NCI-H82 (cell line): Measurements from ENCODE around the gene COL27A1.
A peak's percentile ranks its signal among the peaks of the same experiment; 100 is the strongest.
"Not testable (repeated sequence)": the region's sequence is repeated elsewhere in the genome, so short reads cannot be mapped to it uniquely, and the experiment has no call there.

Experiments
- DNase-seq: peaks from one replicate; lab custom pipeline; 2025; lab: John Stamatoyannopoulos, UW

COL27A1 gene

DNA sequence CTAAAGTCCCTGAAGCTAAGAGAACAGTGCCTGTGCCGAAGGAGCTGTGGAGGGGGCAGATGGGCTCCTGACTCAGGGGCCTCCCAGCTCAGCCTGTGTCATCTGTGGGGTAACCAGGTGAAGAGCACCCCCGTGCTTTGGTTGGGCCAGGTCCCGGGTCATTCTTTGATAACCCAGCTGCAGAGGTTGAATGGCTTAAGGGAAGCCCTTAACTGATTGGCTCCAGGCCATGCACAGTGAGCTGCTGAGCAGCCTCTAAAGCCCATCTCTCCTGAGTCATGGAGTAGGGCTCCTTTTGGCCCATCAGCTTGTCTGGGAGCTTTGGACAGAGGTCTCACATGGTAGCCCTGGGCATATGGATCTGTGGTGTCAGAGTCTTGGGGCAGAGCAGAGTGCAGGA, 28.7 kb downstream of the COL27A1 start:
- DNase-seq = no peak

DNA sequence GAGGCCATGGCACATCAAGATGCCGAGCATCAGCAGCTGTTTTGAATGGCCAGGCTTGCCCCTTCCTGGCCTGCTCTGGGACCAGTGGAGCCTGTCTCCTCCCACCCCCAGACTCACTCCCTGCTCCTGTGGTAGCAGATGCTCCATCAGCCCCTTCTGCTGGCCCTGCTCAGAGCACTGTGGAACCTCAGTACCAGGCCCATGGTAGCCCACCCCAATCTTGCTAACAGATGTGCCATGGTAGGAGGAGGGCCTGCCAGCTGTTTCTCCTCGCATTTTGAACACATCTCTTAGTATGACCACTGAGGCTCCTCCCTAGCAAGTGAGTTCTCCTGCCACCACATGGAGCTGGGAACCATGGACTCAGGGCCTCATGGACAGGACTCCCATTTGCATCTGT, 29.5 kb downstream of the COL27A1 start:
- DNase-seq = no peak

DNA sequence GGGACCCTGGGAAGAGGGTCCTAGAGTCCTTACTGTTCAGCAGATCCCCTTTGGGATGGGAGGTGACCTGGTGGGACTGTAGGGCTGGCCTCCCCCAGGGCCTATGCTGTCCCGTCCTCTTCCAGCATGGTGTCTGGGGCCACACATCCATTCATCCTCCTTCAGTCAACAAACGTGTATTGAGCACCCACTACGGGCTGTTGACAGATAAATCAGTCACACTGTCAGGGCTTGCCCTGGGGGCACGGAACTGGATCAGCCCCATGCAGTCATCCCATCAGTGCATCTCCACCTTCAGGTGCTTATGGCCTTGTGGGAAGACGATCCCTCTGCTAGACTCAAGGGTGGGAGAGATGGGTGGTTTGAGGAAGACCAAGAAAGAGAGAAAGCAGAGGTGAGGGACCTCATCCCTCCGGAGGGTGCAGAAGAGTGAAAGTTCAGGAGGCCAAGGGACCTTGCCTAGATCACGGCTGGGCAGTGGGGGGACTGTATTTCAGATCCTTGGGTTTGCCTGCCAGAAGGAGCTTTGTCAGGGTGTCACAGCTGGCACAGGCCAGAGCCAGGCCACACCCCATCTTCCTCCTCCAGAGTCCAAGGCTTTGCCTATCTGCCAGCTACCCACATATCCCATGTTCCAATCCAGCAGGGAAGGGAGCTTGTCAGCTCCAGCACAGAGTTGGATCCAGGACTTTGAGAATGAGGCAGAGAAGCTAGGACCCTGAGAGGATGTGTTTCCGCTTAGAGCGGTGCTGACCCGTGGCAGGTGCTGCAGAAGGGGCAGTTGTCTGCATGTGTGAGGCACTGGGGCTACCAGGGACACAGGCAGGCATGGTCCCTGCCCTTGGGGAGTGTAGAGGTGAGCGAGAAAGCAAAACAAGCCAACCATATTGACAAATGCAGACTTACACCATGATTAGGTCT, 30.5 kb downstream of the COL27A1 start:
- no peak for DNase-seq

DNA sequence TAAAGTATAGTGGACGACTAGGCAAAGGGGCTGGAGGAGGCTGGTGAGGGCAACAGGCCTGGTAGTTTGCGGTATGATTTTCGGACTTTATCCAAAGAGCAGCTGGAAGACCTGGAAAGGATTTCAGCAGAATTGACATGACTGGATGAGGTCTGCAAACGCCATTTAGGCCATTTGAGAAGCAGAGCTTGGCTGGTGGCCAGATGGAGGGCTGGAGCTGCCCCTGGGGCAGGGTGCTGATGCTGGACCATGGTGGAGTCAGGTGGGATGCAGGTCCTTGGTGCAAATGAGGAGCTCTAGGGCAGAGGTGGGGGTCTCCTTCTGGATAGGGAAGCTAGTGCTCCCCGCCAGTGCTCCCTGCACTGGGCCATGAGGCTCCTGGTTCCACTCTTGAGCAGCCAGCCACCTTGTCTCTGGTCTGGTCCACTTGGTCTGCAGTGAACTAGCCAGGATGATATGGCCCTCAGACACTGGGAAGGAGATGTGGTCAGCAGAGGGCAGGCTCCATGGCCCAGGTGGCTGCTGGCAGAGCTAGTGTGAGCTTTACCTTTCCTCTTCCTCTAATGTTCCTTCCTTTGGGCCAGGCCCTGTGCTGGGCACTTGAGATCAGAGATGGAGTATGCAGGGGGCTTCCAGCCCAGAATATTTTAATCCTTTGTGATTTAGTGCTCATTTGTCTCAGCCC, 31.4 kb downstream of the COL27A1 start:
- no peak for DNase-seq

DNA sequence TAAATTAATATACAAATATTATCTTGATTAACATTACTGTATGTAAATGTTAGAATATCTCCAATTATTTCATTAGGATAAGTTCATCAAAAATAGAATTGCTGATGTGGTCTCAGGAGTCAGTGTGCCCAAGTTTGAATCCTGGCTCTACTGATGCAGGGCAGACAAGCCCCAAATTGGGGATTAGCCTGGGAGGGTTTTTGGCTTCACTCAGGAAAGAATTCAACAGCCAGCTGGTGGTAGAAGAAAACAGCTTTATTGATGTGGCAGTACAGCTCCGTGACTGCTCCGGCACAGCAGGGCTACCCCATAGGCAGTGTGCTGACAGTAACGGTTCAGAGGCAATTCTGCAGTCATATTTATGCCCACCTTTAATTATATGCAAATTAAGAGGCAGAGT, 32.5 kb downstream of the COL27A1 start:
- DNase-seq = peak; percentile 38

DNA sequence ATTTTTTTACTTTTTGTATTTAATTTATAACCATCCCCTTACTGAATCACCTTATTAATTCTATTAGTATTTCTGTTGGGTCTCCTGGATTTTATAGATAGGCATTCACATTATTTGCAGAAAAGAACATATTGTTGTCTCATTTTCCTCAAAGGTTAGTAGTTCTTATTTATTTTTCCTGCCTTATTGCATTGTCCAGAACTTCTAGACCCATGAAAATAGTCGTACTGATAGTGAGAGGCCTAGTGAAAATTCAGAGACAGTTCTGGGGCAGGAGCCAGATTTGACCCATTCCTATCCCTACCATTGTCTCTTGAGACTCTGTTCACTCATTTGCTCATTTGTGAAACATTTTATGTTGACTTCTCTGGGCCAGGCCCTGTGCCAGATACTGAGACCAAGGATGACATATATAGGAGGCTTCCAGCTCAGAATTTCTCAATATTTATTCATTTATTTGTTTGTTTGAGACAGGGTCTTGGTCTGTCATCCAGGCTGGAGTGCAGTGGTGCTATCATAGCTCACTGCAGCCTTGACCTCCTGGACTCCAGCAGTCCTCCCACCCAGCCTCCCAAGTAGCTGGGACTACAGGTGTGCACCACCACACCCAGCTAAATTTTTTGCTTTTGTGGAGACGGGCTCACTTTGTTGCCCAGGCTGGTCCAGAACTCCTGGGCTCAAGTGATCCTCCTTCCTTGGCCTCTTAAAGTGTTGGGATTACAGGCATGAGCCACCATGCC, 34.7 kb downstream of the COL27A1 start:
- DNase-seq = no peak

DNA sequence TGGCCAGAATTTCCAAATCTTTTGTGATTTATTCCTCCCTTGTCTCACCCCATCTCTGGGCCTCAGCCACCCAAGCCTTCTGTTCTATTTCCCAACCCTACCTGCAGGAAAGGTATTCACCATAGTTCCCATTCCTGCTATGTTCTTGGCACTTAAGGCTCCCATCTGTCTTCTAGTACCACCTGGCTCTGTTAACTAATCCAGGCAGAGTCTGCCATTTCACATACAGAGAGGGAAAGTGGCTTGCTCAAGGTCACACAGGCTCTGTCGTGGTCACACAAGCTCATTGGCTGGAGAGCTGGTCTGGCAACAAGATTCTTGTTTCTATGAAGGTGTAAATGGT, 35.2 kb downstream of the COL27A1 start:
- DNase-seq = no peak

DNA sequence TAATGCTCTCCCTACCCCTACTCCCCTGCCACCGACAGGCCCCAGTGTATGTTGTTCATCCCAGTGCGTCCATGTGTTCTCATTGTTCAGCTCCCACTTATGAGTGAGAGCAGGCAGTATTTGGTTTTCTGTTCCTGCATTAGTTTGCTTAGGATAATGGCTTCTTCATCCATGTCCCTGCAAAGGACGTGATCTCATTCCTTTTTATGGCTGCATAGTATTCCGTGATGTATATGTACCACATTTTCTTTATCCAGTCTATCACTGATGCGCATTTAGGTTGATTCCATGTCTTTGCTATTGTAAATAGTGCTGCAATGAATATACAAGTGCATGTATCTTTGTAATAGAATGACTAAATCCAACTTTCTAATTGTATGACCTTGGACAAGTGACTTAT, 36.1 kb downstream of the COL27A1 start:
- DNase-seq = not testable (repeated sequence)

DNA sequence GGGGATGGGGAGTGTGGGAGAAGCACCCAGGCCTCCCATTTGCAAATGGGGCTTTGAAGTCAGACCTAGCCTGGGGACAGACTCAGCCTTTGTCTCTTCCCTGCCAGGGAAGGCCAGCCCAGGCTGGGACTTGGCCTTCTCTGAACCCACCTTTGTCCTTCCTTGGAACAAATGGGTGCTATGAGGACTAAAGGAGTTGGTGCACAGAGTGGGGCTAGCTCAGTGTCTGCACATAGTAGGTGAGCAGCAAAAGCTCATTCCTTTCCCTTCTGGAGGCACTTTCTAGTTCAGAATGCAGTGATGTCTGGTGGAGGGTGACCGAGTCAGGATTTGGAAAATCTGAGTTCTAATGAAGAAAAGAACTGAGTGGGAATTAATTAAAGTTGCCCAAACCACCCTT, 37.2 kb downstream of the COL27A1 start:
- no peak for DNase-seq

DNA sequence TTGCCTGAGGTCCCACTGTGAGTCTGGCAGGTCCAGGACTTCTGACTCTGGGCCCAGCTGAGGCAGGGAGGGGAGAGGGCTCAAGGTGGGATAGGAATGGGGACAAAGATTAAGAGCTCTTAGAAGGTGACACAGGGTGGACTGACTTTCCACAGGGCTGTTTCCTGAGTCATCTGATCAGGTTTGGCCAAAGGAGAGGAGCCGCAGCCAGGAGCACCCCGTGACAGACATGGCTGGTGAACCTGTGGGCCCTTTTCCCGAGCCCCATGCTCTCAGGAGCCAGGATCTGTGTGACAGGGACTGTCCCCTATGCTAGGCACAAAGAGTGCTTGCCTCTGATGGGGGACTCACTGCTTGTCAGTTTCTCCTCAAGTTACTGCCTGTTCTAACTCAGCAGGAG, 37.8 kb downstream of the COL27A1 start:
- DNase-seq = no peak

DNA sequence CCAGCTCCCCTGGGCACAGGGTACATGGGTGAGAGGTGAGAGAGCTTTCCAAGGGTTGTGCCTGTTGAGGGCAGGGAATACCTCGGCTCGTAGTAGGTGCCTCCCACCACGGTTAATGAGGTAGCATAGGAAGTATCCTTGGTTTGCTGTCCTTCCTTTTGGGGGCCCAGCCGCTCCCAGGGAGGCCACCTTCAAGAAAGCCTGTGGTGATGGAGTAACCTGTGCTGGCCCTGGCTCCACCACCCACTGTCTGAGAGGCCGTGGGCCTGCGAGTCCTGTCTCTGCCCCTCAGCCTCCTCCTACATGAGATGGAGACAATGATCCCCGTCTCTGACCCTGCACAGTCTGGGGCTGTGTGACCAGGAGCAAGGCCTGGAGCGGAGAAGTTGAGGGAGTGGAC, 40.8 kb downstream of the COL27A1 start:
- no peak for DNase-seq

DNA sequence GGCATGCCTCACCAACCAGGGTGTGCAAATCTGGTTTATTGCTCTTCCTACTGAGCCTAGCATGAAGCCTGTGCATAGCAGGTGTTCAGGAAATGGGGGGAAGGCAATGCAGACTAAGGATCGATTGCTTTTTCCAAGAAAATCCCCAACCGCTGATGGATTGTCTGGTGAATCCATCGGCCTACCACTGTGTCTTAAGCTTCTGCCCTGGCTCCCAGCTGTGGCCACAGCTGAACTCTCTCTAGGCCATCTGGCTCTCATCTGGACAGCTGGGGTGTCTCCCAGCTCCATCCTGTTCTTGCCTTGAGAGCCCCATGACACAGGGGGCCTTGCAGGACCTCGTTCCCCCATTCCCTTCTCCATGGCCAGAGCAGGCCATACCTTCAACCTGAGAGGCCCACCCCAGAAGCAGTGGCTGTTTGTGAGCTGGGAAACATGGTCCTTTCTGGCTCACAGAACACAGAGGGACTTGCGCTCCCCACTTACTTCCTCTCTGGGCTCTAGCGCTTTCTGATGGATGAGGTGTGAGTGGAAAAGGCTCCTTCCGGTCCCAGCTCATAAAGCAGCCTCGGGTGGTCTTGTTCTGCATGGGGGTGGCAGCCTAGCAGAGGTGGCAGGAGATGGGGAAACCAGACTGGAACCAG, 41.8 kb downstream of the COL27A1 start:
- DNase-seq = peak; percentile 89

DNA sequence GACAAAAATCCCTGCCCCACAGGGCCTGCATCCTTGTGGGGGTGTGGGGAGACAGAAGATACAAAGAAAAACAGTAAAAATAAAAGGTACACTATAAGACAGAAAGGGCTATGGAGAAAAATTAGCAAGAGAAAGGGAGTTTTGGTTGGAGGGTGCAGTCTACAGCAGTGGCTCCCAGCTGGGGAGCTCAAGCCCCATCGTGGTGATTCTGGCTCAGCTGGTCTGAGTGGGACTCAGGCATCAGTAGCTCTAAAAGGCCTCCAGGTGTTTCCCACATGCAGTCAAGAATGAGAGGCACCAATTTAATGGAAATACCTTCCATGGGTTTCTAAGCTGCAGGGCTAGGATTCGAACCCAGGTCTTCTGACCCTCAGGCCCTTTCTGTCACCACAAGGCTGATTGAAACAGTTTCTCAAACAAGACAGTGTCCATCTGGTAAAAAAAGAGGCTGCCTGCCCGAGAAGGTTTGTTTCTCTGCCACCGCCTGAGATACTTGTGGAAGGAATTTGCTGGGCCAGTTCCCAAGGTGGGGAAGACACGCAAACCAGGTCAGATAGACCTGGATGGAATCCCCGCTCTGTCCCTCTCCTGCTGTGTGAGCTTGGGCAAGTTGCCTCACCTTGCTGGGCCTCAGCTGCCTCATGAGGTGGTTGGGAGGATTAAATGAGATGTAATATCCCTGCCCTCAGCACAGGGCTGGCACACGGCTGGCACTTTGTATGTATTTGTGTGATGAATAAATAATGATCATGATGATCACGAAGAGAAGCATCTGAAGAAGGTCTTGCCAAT, 43.1 kb downstream of the COL27A1 start:
- no peak for DNase-seq

DNA sequence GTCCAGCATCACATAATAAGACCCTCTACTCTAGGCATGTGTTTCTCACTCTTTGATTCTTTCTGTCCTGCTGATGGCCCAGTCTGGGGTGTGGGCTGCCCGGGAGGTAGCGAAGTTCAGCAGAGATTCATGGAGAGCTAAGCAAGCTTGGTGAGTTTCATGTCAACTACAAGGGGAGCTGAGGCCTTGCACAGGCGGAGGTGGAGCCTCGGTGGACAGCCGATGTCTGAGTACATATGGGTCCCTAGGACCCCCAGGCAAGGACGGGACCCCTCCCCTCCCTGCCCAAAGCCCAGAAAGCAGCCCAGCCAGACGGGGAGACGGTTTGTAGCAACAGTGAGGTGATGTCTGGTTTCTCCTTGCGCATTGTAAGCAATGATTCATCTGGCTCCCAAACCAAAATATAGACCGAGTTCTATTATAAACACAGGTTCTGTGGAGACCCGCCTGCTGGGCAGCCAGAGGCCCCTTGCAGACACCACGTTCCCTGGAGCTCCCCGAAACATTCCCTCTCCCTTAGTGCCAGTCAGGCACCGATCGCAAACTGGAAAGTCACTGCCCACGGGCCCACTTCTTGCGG, 45.5 kb downstream of the COL27A1 start:
- no peak for DNase-seq

DNA sequence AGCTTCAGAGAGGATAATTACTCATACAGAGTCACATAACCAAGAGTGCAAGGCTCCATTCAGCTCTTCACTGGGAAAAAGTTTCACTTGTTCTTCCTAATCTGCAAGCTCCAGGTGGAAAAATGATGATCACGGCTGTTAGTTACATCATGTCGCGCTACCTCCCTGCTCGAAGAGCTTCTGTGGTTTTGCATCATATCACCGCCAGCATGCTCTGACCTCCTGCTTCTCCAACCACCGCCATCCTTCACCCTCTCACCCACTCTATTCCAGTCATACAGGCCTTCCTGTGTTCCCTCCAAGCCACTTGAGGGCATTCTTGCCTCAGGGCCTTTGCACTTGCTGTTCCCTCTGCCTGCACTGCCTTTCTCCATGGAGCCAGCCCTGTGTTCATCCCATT, 47.1 kb downstream of the COL27A1 start:
- DNase-seq = no peak

DNA sequence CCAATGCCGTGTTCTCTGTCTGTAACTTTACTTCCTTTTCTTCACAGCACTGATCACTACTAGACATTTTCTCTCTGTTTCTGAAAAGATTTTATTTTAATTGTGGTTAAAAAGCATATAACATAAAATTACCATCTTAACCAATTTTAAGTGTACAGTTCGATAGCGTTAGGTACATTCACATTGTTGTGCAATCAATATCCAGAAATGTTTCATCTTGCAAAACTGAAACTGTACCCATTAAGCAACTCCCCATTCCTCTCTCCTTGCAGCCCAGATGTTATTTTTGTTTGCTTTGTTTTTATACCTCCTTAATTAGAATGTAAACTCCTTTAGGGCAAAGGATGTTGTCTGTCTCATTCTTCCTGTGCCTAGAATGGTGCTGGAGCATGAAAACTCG, 47.5 kb downstream of the COL27A1 start:
- no peak for DNase-seq

DNA sequence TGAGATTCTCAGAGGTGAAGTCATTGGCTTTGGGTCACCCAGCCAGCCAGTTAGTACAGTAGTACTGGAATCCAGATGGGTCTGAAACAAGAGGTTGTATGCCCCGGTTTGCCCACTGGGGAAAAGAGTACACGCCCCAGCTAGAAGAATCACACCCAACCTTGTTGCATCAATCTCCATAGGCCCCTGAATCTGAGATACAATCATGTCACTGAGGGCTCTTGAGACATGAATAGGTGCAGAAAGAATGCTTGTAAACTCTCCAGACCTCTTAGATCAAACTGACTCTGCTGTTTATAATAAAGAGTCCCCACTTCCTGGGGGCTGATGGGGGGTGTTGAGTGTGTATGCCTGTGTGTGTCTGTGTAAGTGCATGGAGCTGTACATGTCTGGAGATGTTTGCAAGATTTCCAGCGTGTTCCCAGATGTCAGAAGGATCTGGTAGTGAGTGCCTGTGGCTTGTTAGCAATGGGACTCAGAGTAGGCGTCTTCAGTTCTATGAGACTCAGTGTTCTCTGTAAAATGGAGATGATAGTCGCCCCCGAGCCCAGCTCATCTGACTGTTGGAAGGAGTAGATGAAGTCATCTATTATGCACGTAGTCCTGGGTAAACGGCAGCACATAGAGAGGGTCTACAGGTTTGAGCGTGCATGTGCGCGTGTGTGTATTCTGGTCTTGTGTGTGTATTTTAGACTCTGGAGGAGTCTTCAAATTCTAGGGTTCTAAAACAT, 48.2 kb downstream of the COL27A1 start:
- DNase-seq = no peak

DNA sequence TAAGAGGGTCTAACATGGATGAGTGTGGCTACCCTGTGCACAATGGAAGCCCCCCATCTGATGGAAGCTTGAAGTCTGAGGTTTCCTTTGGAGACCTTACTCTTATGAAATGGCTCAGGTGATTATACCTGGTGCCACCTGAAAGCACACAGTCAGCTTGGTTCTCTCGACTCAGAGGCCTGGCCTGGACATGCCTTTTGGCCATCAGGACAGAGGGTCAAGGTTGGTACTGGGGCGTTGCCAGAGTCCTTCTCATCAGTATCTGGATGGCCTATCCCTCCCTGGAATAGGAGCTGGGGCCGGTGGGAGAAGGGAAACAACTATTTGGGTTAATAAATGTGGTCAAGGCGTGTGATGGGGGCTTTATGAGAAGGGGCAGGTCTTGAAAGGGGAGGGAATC, 48.9 kb downstream of the COL27A1 start:
- no peak for DNase-seq

DNA sequence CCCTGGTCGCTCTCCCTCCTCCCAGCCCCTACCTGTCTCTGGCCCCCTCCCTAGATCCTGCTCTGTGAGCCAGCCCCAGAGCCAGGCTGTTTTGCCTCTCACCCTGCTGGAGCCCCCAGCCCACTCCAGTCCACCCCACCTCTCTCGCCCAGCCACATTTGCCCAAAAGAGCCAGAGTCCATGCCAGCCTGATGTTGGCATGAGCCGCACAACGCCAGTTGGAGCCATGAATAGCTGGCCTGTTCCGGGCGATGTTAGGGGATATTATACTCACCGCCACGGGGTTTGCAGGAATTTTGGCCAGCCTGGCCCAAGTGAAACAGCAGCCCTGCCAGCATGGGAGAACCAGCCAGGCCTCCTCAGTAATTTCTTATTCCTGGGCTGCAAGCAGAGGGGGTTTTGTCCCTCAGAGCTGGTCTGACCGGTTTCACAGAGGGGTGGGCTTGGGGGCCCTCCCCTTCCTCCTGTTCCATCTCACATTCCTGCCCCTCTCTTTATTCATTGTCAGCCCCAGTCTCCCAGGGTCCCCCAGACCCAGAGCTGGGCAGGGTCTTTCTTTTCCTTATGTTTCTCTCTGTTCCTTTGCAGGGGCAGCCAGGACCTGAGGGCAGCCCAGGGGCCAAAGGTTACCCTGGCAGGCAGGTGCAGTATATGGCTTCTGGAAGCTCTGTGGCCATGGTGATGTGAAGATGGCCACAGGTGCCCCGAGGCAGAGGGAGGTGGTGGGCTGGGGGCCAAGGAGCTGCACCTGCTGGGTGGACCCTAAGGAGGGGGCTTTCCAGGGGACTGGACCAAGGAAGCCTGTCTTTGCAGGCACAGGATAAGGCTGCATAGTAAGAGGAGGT, 50.1 kb downstream of the COL27A1 start:
- DNase-seq = no peak
